IMR-90 (cell line): ENCODE measurements around the gene ASAP2. TPM values are rescaled to one million over a fixed set of nuclear protein-coding genes. Genes with fewer than 3 reads are reported as not detected.

ENCODE experiments used
- ATAC-seq: fragments of 200-7000 bp; cut with Tn5 transposase; 2 replicates; pipeline ENCODE4 v1.9.1; 2020; ENCODE audit warnings: low read depth, mild to moderate bottlenecking, moderate library complexity
- BruUV-seq: library from RNA; stranded (reverse); fragments of 400-500 nt; replicated peaks from 2 replicates; lab custom pipeline; 2021; lab: Mats Ljungman, UMichigan
- CTCF ChIA-PET: fragments of 300-600 bp; formaldehyde crosslinking; extraction: SDS; loops from one replicate; lab custom pipeline; 2021; ENCODE audit warnings: antibody characterized with exemption; lab: Yijun Ruan, JAX
- POLR2A ChIA-PET: fragments of 300-600 bp; sonication (Branson Sonifier 250); formaldehyde crosslinking; loops from one replicate; lab custom pipeline; 2022; ENCODE audit warnings: antibody characterized with exemption; ENCODE audit not compliant: unreplicated experiment; lab: Charles Lee
- DNase-seq: peaks from one replicate; pipeline ENCODE4 v3.0.0; 2013
- H2AFZ ChIP-seq: replicated peaks from 2 replicates; pipeline ENCODE3; 2013; ENCODE audit warnings: low read length, mild to moderate bottlenecking; ENCODE audit not compliant: poor library complexity
- H2AK5ac ChIP-seq: 2 replicates; pipeline ENCODE4 v1.6.1; 2013; ENCODE audit warnings: low read depth, low read length, inconsistent platforms
- H2AK9ac ChIP-seq: replicated peaks from 2 replicates; pipeline ENCODE3; 2013; ENCODE audit warnings: mild to moderate bottlenecking, low read depth, low read length, moderate library complexity; ENCODE audit not compliant: poor library complexity
- H2BK120ac ChIP-seq: 2 replicates; pipeline ENCODE4 v1.6.1; 2013; ENCODE audit warnings: low read depth, low read length, inconsistent platforms
- H2BK15ac ChIP-seq: 3 replicates; pipeline ENCODE4 v1.6.1; 2013; ENCODE audit warnings: low read depth, low read length, inconsistent platforms
- H2BK20ac ChIP-seq: 2 replicates; pipeline ENCODE4 v1.6.1; 2013; ENCODE audit warnings: low read depth, mild to moderate bottlenecking, inconsistent platforms, low read length, moderate library complexity
- H2BK5ac ChIP-seq: 2 replicates; pipeline ENCODE4 v1.6.1; 2013; ENCODE audit warnings: mild to moderate bottlenecking, low read depth, low read length, inconsistent platforms; ENCODE audit not compliant: poor library complexity, severe bottlenecking
- H3K14ac ChIP-seq: replicated peaks from 2 replicates; pipeline ENCODE4 v1.6.1; 2013; ENCODE audit warnings: low read depth, low read length, inconsistent platforms
- H3K18ac ChIP-seq: 2 replicates; pipeline ENCODE4 v1.6.1; 2013; ENCODE audit warnings: low read depth, low read length, control low read depth
- H3K23ac ChIP-seq: 2 replicates; pipeline ENCODE4 v1.6.1; 2013; ENCODE audit warnings: low read depth, low read length, inconsistent platforms
- H3K27ac ChIP-seq: 2 replicates; pipeline ENCODE4 v1.5.1; 2013; ENCODE audit warnings: mild to moderate bottlenecking, control low read depth, low read length; ENCODE audit not compliant: insufficient read depth
- H3K27me3 ChIP-seq: 2 replicates; pipeline ENCODE4 v1.6.1; 2013; ENCODE audit warnings: low read length; ENCODE audit not compliant: control insufficient read depth, insufficient read depth
- H3K36me3 ChIP-seq: 2 replicates; pipeline ENCODE4 v1.6.1; 2013; ENCODE audit warnings: low read length, mixed read lengths; ENCODE audit not compliant: control insufficient read depth, insufficient read depth
- H3K4ac ChIP-seq: 2 replicates; pipeline ENCODE4 v1.6.1; 2013; ENCODE audit warnings: low read depth, low read length, inconsistent platforms
- H3K4me1 ChIP-seq: 2 replicates; pipeline ENCODE4 v1.6.1; 2013; ENCODE audit warnings: low read length, mixed read lengths; ENCODE audit not compliant: control insufficient read depth, insufficient read depth
- H3K4me2 ChIP-seq: 2 replicates; pipeline ENCODE4 v1.6.1; 2013; ENCODE audit warnings: low read depth, mild to moderate bottlenecking, control low read depth, low read length, moderate library complexity
- H3K4me3 ChIP-seq: 2 replicates; pipeline ENCODE4 v1.5.1; 2013; ENCODE audit warnings: low read depth, mild to moderate bottlenecking, control low read depth, low read length, moderate library complexity; ENCODE audit not compliant: insufficient read depth
- H3K56ac ChIP-seq: 2 replicates; pipeline ENCODE4 v1.6.1; 2013; ENCODE audit warnings: low read length, inconsistent platforms; ENCODE audit not compliant: insufficient read depth; ENCODE audit errors: extremely low read depth
- H3K79me1 ChIP-seq, 2 experiments: 2 replicates each; pipeline ENCODE4 v1.6.1; 2013; ENCODE audit warnings: low read length in 2 of 2, inconsistent platforms in 1 of 2, low read depth in 1 of 2
- H3K9ac ChIP-seq: 2 replicates; pipeline ENCODE4 v1.6.1; 2013; ENCODE audit warnings: low read depth, low read length, control low read depth
- H3K9me1 ChIP-seq: 2 replicates; pipeline ENCODE4 v1.6.1; 2013; ENCODE audit warnings: low read length, inconsistent platforms; ENCODE audit not compliant: insufficient read depth
- H3K9me3 ChIP-seq: 2 replicates; pipeline ENCODE4 v1.6.1; 2013; ENCODE audit warnings: low read length; ENCODE audit not compliant: control insufficient read depth, insufficient read depth
- H4K20me1 ChIP-seq: 2 replicates; pipeline ENCODE4 v1.6.1; 2013; ENCODE audit warnings: low read length, inconsistent platforms; ENCODE audit not compliant: insufficient read depth
- H4K5ac ChIP-seq: 2 replicates; pipeline ENCODE4 v1.6.1; 2013; ENCODE audit warnings: mild to moderate bottlenecking, low read depth, low read length, control low read depth
- H4K8ac ChIP-seq, 2 experiments: 2 replicates each; pipeline ENCODE4 v1.6.1; 2013; ENCODE audit warnings: low read depth in 2 of 2, low read length in 2 of 2, control low read depth in 1 of 2, inconsistent platforms in 1 of 2
- H4K91ac ChIP-seq: 2 replicates; pipeline ENCODE4 v1.6.1; 2013; ENCODE audit warnings: low read depth, low read length, inconsistent platforms; ENCODE audit not compliant: insufficient read depth
- CTCF ChIP-seq: conservative IDR thresholded peaks from 2 replicates; pipeline ENCODE4 v1.5.1; 2012; ENCODE audit warnings: mild to moderate bottlenecking, low read depth, low read length, improper control_type of control experiment
- SMC3 ChIP-seq: fragments of 150-350 bp; IDR thresholded peaks from 2 replicates; pipeline ENCODE4 v1.6.1; 2016; ENCODE audit warnings: low read depth, mild to moderate bottlenecking, antibody characterized with exemption, low read length, moderate library complexity
- WGBS, 2 experiments: methylation state at CpG; one replicate each; pipeline versions ENCODE4 v1.1.5 to v1.1.7; 2013; ENCODE audit warnings: missing lambda C conversion rate in 2 of 2; ENCODE audit not compliant: insufficient read length in 1 of 2; ENCODE audit errors: extremely low coverage in 2 of 2; 5-methylcytosine and 5-hydroxymethylcytosine counted together
- dilution Hi-C: fragments of 300-500 bp; cut with HindIII; formaldehyde crosslinking; loops from one replicate; pipeline ENCODE4 v1.14.3; 2018; ENCODE audit warnings: low sequenced_read_pairs; ENCODE audit not compliant: unreplicated experiment
- in situ Hi-C: fragments of 300-500 bp; cut with MboI; formaldehyde crosslinking; loops from 3 replicates; pipeline ENCODE4 v1.14.3; 2019; ENCODE audit warnings: low sequenced_read_pairs, inconsistent platforms, mixed read lengths
- intact Hi-C: fragments of 100-400 bp; cut with micrococcal nuclease; formaldehyde crosslinking; loops from 2 replicates; pipeline ENCODE4 v1.10.0; 2022
- polyA plus RNA-seq, 3 experiments: library from polyadenylated mRNA; depleted of rRNA; stranded (reverse); fragments of >200 nt; gene quantifications; 2 replicates each; pipeline ENCODE4 v1.2.3, GENCODE V29; 2012; ENCODE audit warnings: low replicate concordance in 1 of 3
- total RNA-seq: library from RNA; depleted of rRNA; stranded (reverse); fragments of >200 nt; gene quantifications from 2 replicates; pipeline ENCODE4 v1.2.3, GENCODE V29; 2012

ASAP2 gene
- total and polyA plus RNA-seq, 2 of the 4 experiments (the other 2 are of a cell fraction), result 19.7 to 28.1 TPM

GRCh38 chr2:9196637-9197036 is 10.0 kb upstream of the ASAP2 start:
- CTCF ChIA-PET, result no interaction called here
- 80% methylated on average over 1 of the region's 3 CpGs; no CpG with 5 or more reads in 1 of the 2 experiments for WGBS, 2 experiments
- H2BK15ac ChIP-seq, result no peak overlapping the region
- intact Hi-C loops (no loop called here), in situ Hi-C loops (no loop called here), dilution Hi-C loops (no loop called here)
- no peak overlapping the region for H3K23ac ChIP-seq
- no TSS peak for BruUV-seq
- no peak overlapping the region for H2AK5ac ChIP-seq
- ATAC-seq (no peak), DNase-seq (no peak)
- H3K36me3 ChIP-seq, result no peaks in the 10 kb centered on the region
- no peak overlapping the region for H3K56ac ChIP-seq
- TF ChIP-seq SMC3 (no peak), CTCF (no peak)
- no peak overlapping the region for H2BK20ac ChIP-seq
- H2BK5ac ChIP-seq, result no peak overlapping the region
- no peak overlapping the region for H2AFZ ChIP-seq
- peaks cover 0 to 2% of the 10 kb centered on the region in 2 experiments; a peak in 1 of 4 replicates for H3K79me1 ChIP-seq
- peaks cover 13% of the 10 kb centered on the region; the same call in 1 of the 2 replicates for H3K9me1 ChIP-seq
- H4K20me1 ChIP-seq, result no peaks in the 10 kb centered on the region
- H4K8ac ChIP-seq, result no peak overlapping the region
- H3K18ac ChIP-seq, result no peak overlapping the region
- no peak overlapping the region for H3K9ac ChIP-seq
- H3K4ac ChIP-seq, result no peak overlapping the region
- no peak overlapping the region for H3K4me3 ChIP-seq
- no peak overlapping the region for H2BK120ac ChIP-seq
- POLR2A ChIA-PET, result no interaction called here
- no peak overlapping the region for H3K27ac ChIP-seq
- H3K14ac ChIP-seq, result no peak overlapping the region
- no peak overlapping the region for H4K5ac ChIP-seq
- H4K91ac ChIP-seq, result no peak overlapping the region
- peaks cover 18% of the 10 kb centered on the region for H3K4me1 ChIP-seq
- no peak overlapping the region for H3K4me2 ChIP-seq
- no peaks in the 10 kb centered on the region for H3K9me3 ChIP-seq
- no peak overlapping the region for H2AK9ac ChIP-seq
- no peaks in the 10 kb centered on the region for H3K27me3 ChIP-seq
